NCI-H2029 treated with DMSO at 0.1 percent for 48 hours (cell line): ENCODE data around the gene APOL1.
"Not testable (repeated sequence)": the region's sequence is repeated elsewhere in the genome, so short reads cannot be mapped to it uniquely, and the experiment has no call there.

Source experiments
- DNase-seq: peaks from one replicate; lab custom pipeline; 2025; lab: John Stamatoyannopoulos, UW

APOL1 gene

GRCh38 chr22:36225333-36225922 lies 27.5 kb upstream of the APOL1 start:
- no peak for DNase-seq

GRCh38 chr22:36226189-36226588 lies 26.7 kb upstream of the APOL1 start:
- no peak for DNase-seq

GRCh38 chr22:36227396-36227795 lies 25.5 kb upstream of the APOL1 start:
- no peak for DNase-seq

GRCh38 chr22:36227806-36228205 lies 25.1 kb upstream of the APOL1 start:
- no peak for DNase-seq

GRCh38 chr22:36228369-36228768 lies 24.6 kb upstream of the APOL1 start:
- DNase-seq: not testable (repeated sequence)

- DNase-seq: no peak
Measured at GRCh38 chr22:36228944-36229343, 24.0 kb upstream of the APOL1 start.

GRCh38 chr22:36229649-36230048 lies 23.3 kb upstream of the APOL1 start:
- DNase-seq: not testable (repeated sequence)

GRCh38 chr22:36231051-36231450 lies 21.9 kb upstream of the APOL1 start:
- not testable (repeated sequence) for DNase-seq

GRCh38 chr22:36232715-36233401 lies 20.1 kb upstream of the APOL1 start:
- no peak for DNase-seq

GRCh38 chr22:36233796-36234195 lies 19.1 kb upstream of the APOL1 start:
- no peak for DNase-seq

GRCh38 chr22:36234213-36234612 lies 18.7 kb upstream of the APOL1 start:
- no peak for DNase-seq

GRCh38 chr22:36234919-36235318 lies 18.0 kb upstream of the APOL1 start:
- DNase-seq: no peak

- no peak for DNase-seq
Measured at GRCh38 chr22:36235585-36235984, 17.3 kb upstream of the APOL1 start.

GRCh38 chr22:36236388-36237319 lies 16.3 kb upstream of the APOL1 start:
- DNase-seq: no peak

- no peak for DNase-seq
Measured at GRCh38 chr22:36237462-36238372, 15.2 kb upstream of the APOL1 start.

- DNase-seq: no peak
Measured at GRCh38 chr22:36238373-36239149, 14.4 kb upstream of the APOL1 start.

GRCh38 chr22:36239150-36239400 lies 13.9 kb upstream of the APOL1 start:
- DNase-seq: no peak

- peak; percentile 70 for DNase-seq
Measured at GRCh38 chr22:36239401-36240171, 13.3 kb upstream of the APOL1 start, which contains the start of gene APOL2. TSS of gene APOL2 (minus strand) at chr22:36239527. CDS start at chr22:36233162, 6,365 bp downstream.

- DNase-seq: no peak
Measured at GRCh38 chr22:36243986-36244385, 8.9 kb upstream of the APOL1 start.
